Activated T-helper 17 cell treated with anti-CD3 and anti-CD28 coated beads, Interleukin-2, amount 50 U/mL, for 72 hours (primary cell): ENCODE data around the gene VAV1. TPM values are rescaled to one million over a fixed set of nuclear protein-coding genes. Genes with fewer than 3 reads are reported as not detected.
"Not testable (repeated sequence)": the region's sequence is repeated elsewhere in the genome, so short reads cannot be mapped to it uniquely, and the experiment has no call there.

Experiments
- ATAC-seq: fragments of 150-1000 bp; cut with Tn5 transposase; replicated peaks from 2 replicates; pipeline ENCODE4 v1.10.0; 2021; ENCODE audit warnings: mild to moderate bottlenecking, moderate library complexity
- H3K27ac Mint-ChIP-seq: one replicate; pipeline ENCODE4 v1.8.0; 2022; ENCODE audit warnings: mixed read lengths
- H3K27me3 Mint-ChIP-seq: one replicate; pipeline ENCODE4 v1.8.0; 2022; ENCODE audit warnings: mixed read lengths
- H3K36me3 Mint-ChIP-seq: one replicate; pipeline ENCODE4 v1.8.0; 2022; ENCODE audit warnings: low read depth, mild to moderate bottlenecking, mixed read lengths
- H3K4me1 Mint-ChIP-seq: one replicate; pipeline ENCODE4 v1.8.0; 2022; ENCODE audit warnings: mixed read lengths
- H3K4me3 Mint-ChIP-seq: one replicate; pipeline ENCODE4 v1.8.0; 2022; ENCODE audit warnings: mild to moderate bottlenecking, mixed read lengths
- H3K9me3 Mint-ChIP-seq: one replicate; pipeline ENCODE4 v1.8.0; 2022; ENCODE audit warnings: mixed read lengths
- total RNA-seq, 2 donors: library from RNA; stranded (reverse); gene quantifications; one replicate each; pipeline ENCODE4 v1.2.3, GENCODE V29; 2022

VAV1 gene
- total RNA-seq, 2 donors from 2014 or later = 110 to 114 TPM

GRCh38 chr19:6778386-6778785, 5.9 kb downstream of the VAV1 start:
- peak overlapping the region; percentile 61 for H3K4me3 Mint-ChIP-seq
- H3K4me1 Mint-ChIP-seq = peaks cover 39% of the 10 kb centered on the region
- no peaks in the 10 kb centered on the region for H3K27me3 Mint-ChIP-seq
- peak overlapping the region; percentile 59 for H3K27ac Mint-ChIP-seq
- H3K36me3 Mint-ChIP-seq = peaks cover 71% of the 10 kb centered on the region
- H3K9me3 Mint-ChIP-seq = peaks cover 7% of the 10 kb centered on the region
- ATAC-seq = no peak

GRCh38 chr19:6779206-6779605, 6.7 kb downstream of the VAV1 start:
- no peak overlapping the region for H3K27ac Mint-ChIP-seq
- peaks cover 7% of the 10 kb centered on the region for H3K9me3 Mint-ChIP-seq
- H3K4me1 Mint-ChIP-seq = peaks cover 39% of the 10 kb centered on the region
- ATAC-seq = peak; percentile 80
- H3K4me3 Mint-ChIP-seq = peak overlapping the region; percentile 17
- peaks cover 69% of the 10 kb centered on the region for H3K36me3 Mint-ChIP-seq
- H3K27me3 Mint-ChIP-seq = no peaks in the 10 kb centered on the region

- H3K4me1 Mint-ChIP-seq = peaks cover 27% of the 10 kb centered on the region
- ATAC-seq = no peak
- H3K27ac Mint-ChIP-seq = no peak overlapping the region
- H3K4me3 Mint-ChIP-seq = no peak overlapping the region
- H3K9me3 Mint-ChIP-seq = no peaks in the 10 kb centered on the region
- H3K27me3 Mint-ChIP-seq = no peaks in the 10 kb centered on the region
- peaks cover 75% of the 10 kb centered on the region for H3K36me3 Mint-ChIP-seq
Measured at GRCh38 chr19:6787393-6787792, 14.9 kb downstream of the VAV1 start.

- Mint-ChIP-seq H3K4me3 (no peak overlapping the region), H3K27me3 (no peaks in the 10 kb centered on the region), H3K27ac (no peak overlapping the region), H3K36me3 (peaks cover 72% of the 10 kb centered on the region), H3K4me1 (peaks cover 32% of the 10 kb centered on the region), H3K9me3 (no peaks in the 10 kb centered on the region)
- no peak for ATAC-seq
Measured at GRCh38 chr19:6788896-6789295, 16.4 kb downstream of the VAV1 start.

GRCh38 chr19:6790194-6791128, 18.0 kb downstream of the VAV1 start:
- H3K36me3 Mint-ChIP-seq = peaks cover 72% of the 10 kb centered on the region
- H3K27me3 Mint-ChIP-seq = no peaks in the 10 kb centered on the region
- peak overlapping the region; percentile 1 for H3K4me3 Mint-ChIP-seq
- peaks cover 4% of the 10 kb centered on the region for H3K9me3 Mint-ChIP-seq
- H3K4me1 Mint-ChIP-seq = peaks cover 35% of the 10 kb centered on the region
- ATAC-seq = no peak
- H3K27ac Mint-ChIP-seq = peak overlapping the region; percentile 46

GRCh38 chr19:6791237-6791636, 18.7 kb downstream of the VAV1 start:
- Mint-ChIP-seq H3K4me1 (peaks cover 35% of the 10 kb centered on the region), H3K27ac (peak overlapping the region; percentile 46)

GRCh38 chr19:6793411-6793810, 20.9 kb downstream of the VAV1 start:
- peaks cover 42% of the 10 kb centered on the region for H3K4me1 Mint-ChIP-seq
- no peak overlapping the region for H3K4me3 Mint-ChIP-seq
- peaks cover 4% of the 10 kb centered on the region for H3K9me3 Mint-ChIP-seq
- no peaks in the 10 kb centered on the region for H3K27me3 Mint-ChIP-seq
- ATAC-seq = no peak
- peaks cover 85% of the 10 kb centered on the region for H3K36me3 Mint-ChIP-seq
- no peak overlapping the region for H3K27ac Mint-ChIP-seq

More at GRCh38 chr19:6791237-6791636, 18.7 kb downstream of the VAV1 start:
- Mint-ChIP-seq H3K27me3 (no peaks in the 10 kb centered on the region), H3K36me3 (peaks cover 72% of the 10 kb centered on the region), H3K9me3 (peaks cover 4% of the 10 kb centered on the region), H3K4me3 (peak overlapping the region; percentile 1)
- ATAC-seq = no peak

GRCh38 chr19:6793973-6794372, 21.5 kb downstream of the VAV1 start:
- Mint-ChIP-seq H3K27me3 (no peaks in the 10 kb centered on the region), H3K9me3 (peaks cover 4% of the 10 kb centered on the region), H3K4me3 (peak overlapping the region; percentile 22), H3K36me3 (peaks cover 81% of the 10 kb centered on the region), H3K27ac (peak overlapping the region; percentile 19), H3K4me1 (peaks cover 42% of the 10 kb centered on the region)
- no peak for ATAC-seq

- no peak overlapping the region for H3K4me3 Mint-ChIP-seq
- peaks cover 48% of the 10 kb centered on the region for H3K4me1 Mint-ChIP-seq
- peaks cover 80% of the 10 kb centered on the region for H3K36me3 Mint-ChIP-seq
- ATAC-seq = no peak
- no peaks in the 10 kb centered on the region for H3K27me3 Mint-ChIP-seq
- peaks cover 4% of the 10 kb centered on the region for H3K9me3 Mint-ChIP-seq
- no peak overlapping the region for H3K27ac Mint-ChIP-seq
Measured at GRCh38 chr19:6794686-6795431, 22.4 kb downstream of the VAV1 start.

- Mint-ChIP-seq H3K9me3 (peaks cover 4% of the 10 kb centered on the region), H3K27me3 (no peaks in the 10 kb centered on the region), H3K36me3 (peaks cover 81% of the 10 kb centered on the region), H3K27ac (no peak overlapping the region), H3K4me3 (no peak overlapping the region), H3K4me1 (peaks cover 54% of the 10 kb centered on the region)
- no peak for ATAC-seq
Measured at GRCh38 chr19:6796278-6796677, 23.8 kb downstream of the VAV1 start.

- Mint-ChIP-seq H3K36me3 (peaks cover 80% of the 10 kb centered on the region), H3K9me3 (peaks cover 4% of the 10 kb centered on the region), H3K4me3 (peak overlapping the region; percentile 45), H3K4me1 (peaks cover 52% of the 10 kb centered on the region), H3K27me3 (no peaks in the 10 kb centered on the region), H3K27ac (no peak overlapping the region)
- peak; percentile 40 for ATAC-seq
Measured at GRCh38 chr19:6797646-6798045, 25.1 kb downstream of the VAV1 start.

GRCh38 chr19:6800160-6800790, 27.8 kb downstream of the VAV1 start:
- ATAC-seq, H3K27me3 Mint-ChIP-seq, H3K9me3 Mint-ChIP-seq: not testable (repeated sequence)
- Mint-ChIP-seq H3K4me1 (peaks cover 49% of the 10 kb centered on the region), H3K27ac (peak overlapping the region; percentile 96), H3K36me3 (peaks cover 71% of the 10 kb centered on the region), H3K4me3 (peak overlapping the region; percentile 91)

GRCh38 chr19:6800991-6801484, 28.5 kb downstream of the VAV1 start:
- peaks cover 64% of the 10 kb centered on the region for H3K36me3 Mint-ChIP-seq
- H3K9me3 Mint-ChIP-seq = no peaks in the 10 kb centered on the region
- H3K27me3 Mint-ChIP-seq = no peaks in the 10 kb centered on the region
- H3K27ac Mint-ChIP-seq = peak overlapping the region; percentile 96
- peak overlapping the region; percentile 91 for H3K4me3 Mint-ChIP-seq
- H3K4me1 Mint-ChIP-seq = peaks cover 46% of the 10 kb centered on the region
- peak; percentile 40 for ATAC-seq

- Mint-ChIP-seq H3K4me1 (peaks cover 45% of the 10 kb centered on the region), H3K36me3 (peaks cover 62% of the 10 kb centered on the region)
Measured at GRCh38 chr19:6801485-6802086, 29.1 kb downstream of the VAV1 start.

More at GRCh38 chr19:6801485-6802086, 29.1 kb downstream of the VAV1 start:
- peak overlapping the region; percentile 91 for H3K4me3 Mint-ChIP-seq
- H3K27me3 Mint-ChIP-seq = no peaks in the 10 kb centered on the region
- peak overlapping the region; percentile 96 for H3K27ac Mint-ChIP-seq
- H3K9me3 Mint-ChIP-seq = no peaks in the 10 kb centered on the region
- peak; percentile 59 for ATAC-seq
